DND-41 (cell line): ENCODE measurements around the gene MACROH2A2.

Experiments
- EZH2 ChIP-seq: IDR thresholded peaks from 3 replicates; pipeline ENCODE4 v1.6.1; 2012; ENCODE audit warnings: borderline replicate concordance, low read depth, mild to moderate bottlenecking, moderate library complexity, low read length, inconsistent platforms; ENCODE audit not compliant: severe bottlenecking
- TF ChIP-seq, protein P1 (sequence below): IDR thresholded peaks from 2 replicates; pipeline ENCODE4 v1.5.1; 2012; ENCODE audit warnings: borderline replicate concordance, low read length, moderate library complexity, mild to moderate bottlenecking; ENCODE audit not compliant: poor library complexity, severe bottlenecking; ENCODE audit errors: extremely low read depth

DNA sequence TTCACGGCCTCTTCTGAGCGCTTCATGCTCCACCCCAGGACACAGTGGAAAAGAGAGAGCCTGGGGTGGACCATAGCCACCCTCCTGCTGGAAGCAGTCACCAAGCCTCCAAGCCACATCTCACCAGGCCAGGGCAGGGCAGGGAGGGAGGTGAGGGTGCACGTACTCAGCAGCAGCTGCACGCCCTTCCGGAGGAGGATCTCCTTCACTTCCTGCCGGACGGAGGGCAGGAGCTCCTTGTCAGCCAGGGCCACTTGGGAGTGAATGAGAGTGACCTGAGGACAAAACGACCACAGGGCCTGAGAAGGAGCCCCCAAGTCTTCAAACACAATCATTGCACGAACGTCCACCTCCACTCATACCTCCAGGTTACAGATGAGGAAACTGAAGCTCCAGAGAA, 65.0 kb downstream of the MACROH2A2 start:
- TF ChIP-seq, protein P1, sequence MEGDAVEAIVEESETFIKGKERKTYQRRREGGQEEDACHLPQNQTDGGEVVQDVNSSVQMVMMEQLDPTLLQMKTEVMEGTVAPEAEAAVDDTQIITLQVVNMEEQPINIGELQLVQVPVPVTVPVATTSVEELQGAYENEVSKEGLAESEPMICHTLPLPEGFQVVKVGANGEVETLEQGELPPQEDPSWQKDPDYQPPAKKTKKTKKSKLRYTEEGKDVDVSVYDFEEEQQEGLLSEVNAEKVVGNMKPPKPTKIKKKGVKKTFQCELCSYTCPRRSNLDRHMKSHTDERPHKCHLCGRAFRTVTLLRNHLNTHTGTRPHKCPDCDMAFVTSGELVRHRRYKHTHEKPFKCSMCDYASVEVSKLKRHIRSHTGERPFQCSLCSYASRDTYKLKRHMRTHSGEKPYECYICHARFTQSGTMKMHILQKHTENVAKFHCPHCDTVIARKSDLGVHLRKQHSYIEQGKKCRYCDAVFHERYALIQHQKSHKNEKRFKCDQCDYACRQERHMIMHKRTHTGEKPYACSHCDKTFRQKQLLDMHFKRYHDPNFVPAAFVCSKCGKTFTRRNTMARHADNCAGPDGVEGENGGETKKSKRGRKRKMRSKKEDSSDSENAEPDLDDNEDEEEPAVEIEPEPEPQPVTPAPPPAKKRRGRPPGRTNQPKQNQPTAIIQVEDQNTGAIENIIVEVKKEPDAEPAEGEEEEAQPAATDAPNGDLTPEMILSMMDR: no peak
- no peak for TF ChIP-seq EZH2
